K562 (cell line): ENCODE measurements around the gene MED29. TPM values are rescaled to one million over a fixed set of nuclear protein-coding genes. Genes with fewer than 3 reads are reported as not detected.
A peak's percentile ranks its signal among the peaks of the same experiment; 100 is the strongest.

Source experiments
- ATAC-seq: fragments of 200-7000 bp; cut with Tn5 transposase; 3 replicates; pipeline ENCODE4 v1.9.1; 2020; ENCODE audit warnings: moderate library complexity
- BruUV-seq: library from RNA; stranded (reverse); fragments of 400-500 nt; replicated peaks from 2 replicates; lab custom pipeline; 2021; lab: Mats Ljungman, UMichigan
- CTCF ChIA-PET: fragments of 300-600 bp; formaldehyde crosslinking; extraction: SDS; loops from one replicate; lab custom pipeline; 2021; ENCODE audit warnings: low intra/inter-chr PET ratio; lab: Yijun Ruan, JAX
- POLR2A ChIA-PET: fragments of 300-600, 350-650 bp; sonication (Branson Sonifier 250); formaldehyde crosslinking; extraction: SDS; loops from one replicate; lab custom pipeline; 2021; ENCODE audit warnings: antibody characterized with exemption, inconsistent platforms; lab: Yijun Ruan, JAX
- DNase-seq, 4 experiments: peaks; one replicate each; pipeline versions ENCODE4 v3.0.0 to v3.0.0-alpha.2; 2011 to 2018; ENCODE audit warnings: low spot score in 3 of 4, mixed read lengths in 3 of 4; ENCODE audit errors: extremely low read depth in 1 of 4
- FAIRE-seq: peaks from 2 replicates; lab custom pipeline; 2011; peaks lifted over from hg19 to GRCh38; lab: Jason Lieb, UNC
- H2AFZ ChIP-seq: 2 replicates; pipeline ENCODE4 v1.6.0; 2011; ENCODE audit warnings: low read depth, low read length, control low read depth, inconsistent platforms
- H3K27ac ChIP-seq: fragments of 200-600 bp; 3 replicates; pipeline ENCODE4 v1.8.0; 2011; ENCODE audit warnings: low read depth, mild to moderate bottlenecking, control low read depth, inconsistent platforms, low read length, moderate library complexity, mixed read lengths; ENCODE audit errors: extremely low read depth
- H3K27me3 ChIP-seq, 2 experiments: fragments of 300-600 bp in 1 of 2; 2 replicates in 1 of 2; 3 replicates in 1 of 2; pipeline versions ENCODE4 v1.6.0 to v1.8.0; 2011; ENCODE audit warnings: inconsistent platforms in 2 of 2, low read length in 2 of 2, mild to moderate bottlenecking in 1 of 2, mixed read lengths in 1 of 2, moderate library complexity in 1 of 2; ENCODE audit not compliant: control insufficient read depth in 2 of 2, insufficient read depth in 2 of 2
- H3K36me3 ChIP-seq: fragments of 300-600 bp; 3 replicates; pipeline ENCODE4 v1.8.0; 2011; ENCODE audit warnings: mild to moderate bottlenecking, low read length, inconsistent platforms; ENCODE audit not compliant: control insufficient read depth, insufficient read depth
- H3K4me1 ChIP-seq, 2 experiments: fragments of 200-600 bp in 1 of 2; replicated peaks in 1 of 2; 2 replicates in 1 of 2; 3 replicates in 1 of 2; pipeline versions ENCODE4 v1.5.1 to v1.8.0; 2011; ENCODE audit warnings: inconsistent platforms in 2 of 2, low read length in 2 of 2, mild to moderate bottlenecking in 1 of 2, mixed read lengths in 1 of 2, moderate library complexity in 1 of 2; ENCODE audit not compliant: control insufficient read depth in 2 of 2, insufficient read depth in 2 of 2
- H3K4me2 ChIP-seq: 2 replicates; pipeline ENCODE4 v1.6.1; 2011; ENCODE audit warnings: low read length, control low read depth, inconsistent platforms, mixed read lengths; ENCODE audit not compliant: insufficient read depth
- H3K4me3 ChIP-seq: fragments of 200-600 bp; sonication (generic), shearing (Covaris generic); 2 replicates; pipeline ENCODE4 v1.5.1; 2016; ENCODE audit warnings: control low read depth, inconsistent platforms
- H3K79me2 ChIP-seq: fragments of 200-600 bp; 3 replicates; pipeline ENCODE4 v1.8.0; 2011; ENCODE audit warnings: low read length, inconsistent platforms; ENCODE audit not compliant: control insufficient read depth, insufficient read depth
- H3K9ac ChIP-seq, 2 experiments: 2 replicates each; pipeline versions ENCODE4 v1.6.0 to v1.6.1; 2011; ENCODE audit warnings: low read depth in 2 of 2, low read length in 2 of 2, control low read depth in 1 of 2, inconsistent platforms in 1 of 2, mild to moderate bottlenecking in 1 of 2, mixed read lengths in 1 of 2; ENCODE audit not compliant: insufficient read depth in 1 of 2
- H3K9me1 ChIP-seq: one replicate; pipeline ENCODE4 v1.6.0; 2011; ENCODE audit warnings: inconsistent platforms, mild to moderate bottlenecking, low read length, moderate library complexity; ENCODE audit not compliant: control insufficient read depth, insufficient read depth
- H3K9me3 ChIP-seq: replicated peaks from 2 replicates; pipeline ENCODE4 v1.5.1; 2011; ENCODE audit warnings: low read depth, low read length, inconsistent platforms; ENCODE audit not compliant: control insufficient read depth, insufficient read depth
- H4K20me1 ChIP-seq: replicated peaks from 2 replicates; pipeline ENCODE4 v1.6.1; 2011; ENCODE audit warnings: low read length, inconsistent platforms, mixed read lengths; ENCODE audit not compliant: control insufficient read depth, insufficient read depth
- HDAC1 ChIP-seq, 2 experiments: fragments of 450-650 bp; IDR thresholded peaks; 2 replicates each; pipeline ENCODE4 v1.6.1; 2016 to 2017; ENCODE audit warnings: inconsistent platforms in 1 of 2, mild to moderate bottlenecking in 1 of 2, moderate library complexity in 1 of 2
- MAFF ChIP-seq: IDR thresholded peaks from 2 replicates; pipeline ENCODE4 v1.6.1; 2012; ENCODE audit warnings: low read length, improper control_type of control experiment
- MEF2A ChIP-seq: IDR thresholded peaks from 2 replicates; pipeline ENCODE4 v1.6.1; 2011; ENCODE audit warnings: low read depth, mild to moderate bottlenecking, low read length, moderate library complexity; ENCODE audit not compliant: control insufficient read depth
- POLR2G ChIP-seq: fragments of 200-400 bp; formaldehyde crosslinking; IDR thresholded peaks from 2 replicates; pipeline ENCODE4 v1.6.1; 2017; ENCODE audit warnings: low read depth, mild to moderate bottlenecking, antibody characterized with exemption, low read length, moderate library complexity
- ZBTB34 ChIP-seq: fragments of 250-450 bp; sonication (Bioruptor Pico); IDR thresholded peaks from 2 replicates; pipeline ENCODE4 v1.8.0; 2021; ENCODE audit warnings: mild to moderate bottlenecking, moderate library complexity
- ZNF146 ChIP-seq: IDR thresholded peaks from one replicate; pipeline ENCODE4 v1.6.1; 2018; ENCODE audit warnings: missing compliant biosample characterization; ENCODE audit not compliant: unreplicated experiment
- ZZZ3 ChIP-seq: fragments of 450-650 bp; IDR thresholded peaks from 2 replicates; pipeline ENCODE4 v1.6.1; 2016; ENCODE audit warnings: antibody characterized with exemption, mild to moderate bottlenecking, moderate library complexity
- WGBS: fragments of 100-300 bp; shearing (Covaris generic); methylation state at CpG from one replicate; pipeline ENCODE4 v1.1.6; 2016; ENCODE audit warnings: low coverage, mixed read lengths; ENCODE audit not compliant: insufficient coverage; ENCODE audit errors: missing lambda C conversion rate; 5-methylcytosine and 5-hydroxymethylcytosine counted together
- in situ Hi-C: fragments of 300-500 bp; cut with MboI; formaldehyde crosslinking; loops from 4 replicates; pipeline ENCODE4 v1.15.0; 2018; ENCODE audit warnings: inconsistent platforms, mixed read lengths
- intact Hi-C: fragments of 100-400 bp; cut with micrococcal nuclease; formaldehyde crosslinking; loops from 2 replicates; pipeline ENCODE4 v1.14.2; 2022
- polyA plus RNA-seq, 8 experiments: library from polyadenylated mRNA; depleted of rRNA in 4 of 8; stranded (reverse) in 5 of 8; unstranded in 3 of 8; fragments of >200 nt; fragmentation: Nextera tagmentation in 2 of 8; fragmentation: Illumina TruSeq in 1 of 8; extraction: Ambion mirVana in 2 of 8; extraction: Trizol in 1 of 8; gene quantifications; 2 replicates each; pipeline versions ENCODE4 v1.2.1 to v1.2.3, GENCODE V29; 2011 to 2014; ENCODE audit warnings: inconsistent platforms in 1 of 8, missing spikeins in 1 of 8
- total RNA-seq, 7 experiments: library from RNA; depleted of rRNA in 6 of 7; stranded (reverse); fragments of >200 nt in 6 of 7; fragmentation: Illumina TruSeq in 2 of 7; extraction: Trizol in 2 of 7; gene quantifications; 2 replicates each; pipeline versions ENCODE4 v1.2.1 to v1.2.3, GENCODE V29; 2011 to 2021; ENCODE audit warnings: low replicate concordance in 1 of 7

Gene MED29
- total and polyA plus RNA-seq, 9 of the 15 experiments (the other 6 are each of a cell fraction or from before 2014, with no cell fraction given) = 1.8 to 22.6 (median 12.4) TPM

GRCh38 chr19:39384839-39385568 lies 6.2 kb upstream of the MED29 start:
- Histone ChIP-seq H3K4me2 (no peak overlapping the region), H3K79me2 (peaks cover 7% of the 10 kb centered on the region), H3K36me3 (peaks cover 98% of the 10 kb centered on the region)
- BruUV-seq = TSS peak; percentile 36
- CTCF ChIA-PET = no interaction called here
- TF ChIP-seq POLR2G (peak; percentile 16; the same call in 1 of the 2 replicates), ZZZ3 (no peak), MEF2A (no peak), MAFF (no peak), HDAC1 (IDR thresholded peaks at IDR 0.05) (no peak), ZBTB34 (CRISPR knock-in tag) (no peak), ZNF146 (CRISPR knock-in tag) (no peak)
- TF ChIP-seq, all 486 proteins: peak for 1
- H3K9me1 ChIP-seq = peaks cover 13% of the 10 kb centered on the region
- 54% methylated on average over 3 of the region's 9 CpGs for WGBS
- POLR2A ChIA-PET = interaction anchor here (0.7 to 1.2 kb wide), 3 partner anchors 13 to 155 kb away, joined by 3 read pairs; no protein-coding TSS in a partner anchor
- peaks cover 21 to 29% of the 10 kb centered on the region in 2 experiments for H3K4me1 ChIP-seq
- DNase-seq (no peak), ATAC-seq (no peak; the same call in 2 of the 3 replicates), FAIRE-seq (no peak)
- H4K20me1 ChIP-seq = peaks cover 30% of the 10 kb centered on the region
- in situ Hi-C loops = no loop called here
- intact Hi-C loops = no loop called here
- no peaks in the 10 kb centered on the region for H3K9me3 ChIP-seq
- no peak overlapping the region for H2AFZ ChIP-seq
- no peak overlapping the region for H3K4me3 ChIP-seq
- no peak overlapping the region for H3K27ac ChIP-seq
- no peaks in the 10 kb centered on the region for H3K27me3 ChIP-seq
- H3K9ac ChIP-seq = no peak overlapping the region
